ENCODE results near the gene TLR1. TPM values are rescaled to one million over a fixed set of nuclear protein-coding genes. Genes with fewer than 3 reads are reported as not detected.

Gene TLR1
- total and polyA plus RNA-seq, 12 donors: 2.5 to 60.0 (median 14.8) TPM

DNA sequence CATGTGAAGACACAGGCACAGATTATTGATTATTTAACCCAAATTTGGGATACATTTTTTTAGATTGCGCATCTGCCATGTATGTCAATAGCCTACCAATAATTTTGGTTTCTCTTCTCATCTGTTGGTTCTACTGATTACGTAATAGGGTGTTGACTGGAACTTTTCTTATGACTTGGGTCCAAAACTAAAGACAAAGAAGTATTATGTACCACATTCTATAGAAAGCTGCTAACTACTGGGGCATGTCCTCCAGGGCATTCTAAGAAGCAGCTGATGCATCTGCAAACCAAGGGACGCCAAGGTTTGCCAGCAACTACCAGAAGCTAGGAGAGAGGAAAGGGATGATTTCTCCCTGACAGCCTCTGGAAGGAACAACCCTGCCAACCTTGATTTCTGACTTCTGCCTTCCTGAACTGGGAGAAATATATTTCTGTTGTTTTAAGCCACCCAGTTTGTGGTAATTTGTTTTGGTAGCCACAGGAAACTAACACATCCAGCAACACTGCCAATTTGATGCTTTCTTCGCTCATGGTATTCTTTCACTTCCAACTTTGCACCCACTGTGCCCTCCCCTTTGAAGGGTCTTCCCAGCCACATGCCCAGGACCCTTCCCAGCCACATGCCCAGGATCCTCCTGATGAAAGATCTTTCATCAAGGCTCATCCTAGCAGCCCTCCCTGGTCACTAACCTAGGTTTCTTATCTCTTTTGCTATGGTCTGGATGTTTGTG lies 15.9 kb upstream of the TLR1 start:
- intact Hi-C loops (cut with DNase I): no loop called here
- DNase-seq: no peak
- Histone ChIP-seq H3K4me3 (no peak overlapping the region), H3K27me3 (no peaks in the 10 kb centered on the region), H3K4me1 (replicated peaks in 1 of 2) (no peaks in the 10 kb centered on the region), H3K27ac (no peak overlapping the region), H3K36me3 (replicated peaks in 1 of 2) (no peaks in the 10 kb centered on the region), H3K9me3 (replicated peaks in 1 of 3) (no peaks in the 10 kb centered on the region)
- no peak for TF ChIP-seq CTCF (IDR thresholded peaks at IDR 0.05)
- WGBS, 4 donors: 89 to 90% (median 90%) methylated on average over 4 of the region's 4 CpGs

DNA sequence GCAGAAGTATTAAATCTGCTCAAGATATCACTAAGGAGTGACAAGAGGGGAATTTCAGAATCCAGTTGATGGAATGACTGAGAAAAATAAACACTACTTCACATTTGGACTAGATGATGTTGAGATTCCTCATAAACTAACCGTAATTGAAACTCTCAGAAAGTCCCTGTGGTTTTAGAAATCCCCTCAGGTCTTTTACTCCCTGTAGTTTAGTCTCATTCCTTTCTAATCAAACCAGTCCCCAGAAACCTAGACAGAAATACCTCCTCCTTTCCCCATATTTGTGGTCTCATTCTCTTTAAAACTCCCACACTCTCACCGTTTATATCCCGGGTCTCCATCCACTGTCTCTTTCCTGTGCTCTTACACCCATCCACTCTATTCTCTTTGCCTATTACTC lies 15.0 kb upstream of the TLR1 start:
- Histone ChIP-seq H3K9me3 (replicated peaks in 1 of 3) (no peaks in the 10 kb centered on the region), H3K27ac (no peak overlapping the region), H3K4me3 (no peak overlapping the region), H3K27me3 (no peaks in the 10 kb centered on the region), H3K36me3 (replicated peaks in 1 of 2) (no peaks in the 10 kb centered on the region), H3K4me1 (replicated peaks in 1 of 2) (no peaks in the 10 kb centered on the region)
- intact Hi-C loops (cut with DNase I): no loop called here
- no peak for TF ChIP-seq POLR2A (IDR thresholded peaks at IDR 0.05)
- no peak for TF ChIP-seq CTCF (IDR thresholded peaks at IDR 0.05)
- no peak for DNase-seq
- WGBS, 4 donors: 80 to 86% (median 84%) methylated on average over 3 of the region's 3 CpGs

- H3K4me1 ChIP-seq (replicated peaks in 1 of 2): no peaks in the 10 kb centered on the region
- 76 to 80% (median 78%) methylated on average over 5 of the region's 5 CpGs for WGBS, 4 donors
- TF ChIP-seq CTCF (IDR thresholded peaks at IDR 0.05) (no peak), POLR2A (IDR thresholded peaks at IDR 0.05) (no peak)
- no peaks in the 10 kb centered on the region for H3K27me3 ChIP-seq
- intact Hi-C loops (cut with DNase I): no loop called here
- no peak overlapping the region for H3K4me3 ChIP-seq
- no peaks in the 10 kb centered on the region for H3K9me3 ChIP-seq (replicated peaks in 1 of 3)
- no peaks in the 10 kb centered on the region for H3K36me3 ChIP-seq (replicated peaks in 1 of 2)
- no peak for DNase-seq
- no peak overlapping the region for H3K27ac ChIP-seq
Observed at GRCh38 chr4:38818441-38818976, 13.9 kb upstream of the TLR1 start.

- Histone ChIP-seq H3K36me3 (replicated peaks in 1 of 2) (no peaks in the 10 kb centered on the region), H3K27ac (peak overlapping the region; percentile 13 to 79 (median 39)), H3K4me3 (peak overlapping the region in 1 of 4 donors; percentile 13), H3K4me1 (replicated peaks in 1 of 2) (no peaks in the 10 kb centered on the region), H3K9me3 (replicated peaks in 1 of 3) (no peaks in the 10 kb centered on the region), H3K27me3 (no peaks in the 10 kb centered on the region)
- 66 to 76% (median 68%) methylated on average over 3 of the region's 3 CpGs for WGBS, 4 donors
- DNase-seq: no peak
- intact Hi-C loops (cut with DNase I): no loop called here
- TF ChIP-seq POLR2A (IDR thresholded peaks at IDR 0.05) (peak in 1 of 2 donors; percentile 10), CTCF (IDR thresholded peaks at IDR 0.05) (no peak)
Observed at GRCh38 chr4:38815885-38816782, 11.5 kb upstream of the TLR1 start.
